Bronchial epithelial cell (primary cell): ENCODE measurements around the gene TPRKB. TPM values are rescaled to one million over a fixed set of nuclear protein-coding genes. Genes with fewer than 3 reads are reported as not detected.
"Not testable (repeated sequence)": the region's sequence is repeated elsewhere in the genome, so short reads cannot be mapped to it uniquely, and the experiment has no call there.

ENCODE experiments used
- DNase-seq: peaks from one replicate; pipeline ENCODE4 v3.0.0-alpha.2; 2010; ENCODE audit warnings: low read depth
- FAIRE-seq: peaks from 2 replicates; lab custom pipeline; 2011; peaks lifted over from hg19 to GRCh38; lab: Jason Lieb, UNC
- H3K27me3 ChIP-seq: 2 replicates; pipeline ENCODE4 v1.5.1; 2011; ENCODE audit warnings: low read length; ENCODE audit not compliant: control insufficient read depth, insufficient read depth
- H3K36me3 ChIP-seq: 2 replicates; pipeline ENCODE4 v1.5.1; 2011; ENCODE audit warnings: low read length; ENCODE audit not compliant: control insufficient read depth, insufficient read depth
- H3K4me3 ChIP-seq: 2 replicates; pipeline ENCODE4 v1.5.1; 2011; ENCODE audit warnings: mild to moderate bottlenecking, low read depth, low read length, control low read depth
- total RNA-seq: library from RNA; depleted of rRNA; stranded (reverse); fragments of >200 nt; gene quantifications from 2 replicates; pipeline ENCODE4 v1.2.1, GENCODE V29; 2014
- TF ChIP-seq, protein P1 (sequence below): IDR thresholded peaks from 2 replicates; pipeline ENCODE4 v1.5.1; 2011; ENCODE audit warnings: mild to moderate bottlenecking, moderate library complexity, low read length, control low read depth, inconsistent platforms; ENCODE audit not compliant: insufficient read depth, severe bottlenecking

Gene TPRKB
- total RNA-seq, 1 donor from 2014 or later, result 21.1 TPM

DNA sequence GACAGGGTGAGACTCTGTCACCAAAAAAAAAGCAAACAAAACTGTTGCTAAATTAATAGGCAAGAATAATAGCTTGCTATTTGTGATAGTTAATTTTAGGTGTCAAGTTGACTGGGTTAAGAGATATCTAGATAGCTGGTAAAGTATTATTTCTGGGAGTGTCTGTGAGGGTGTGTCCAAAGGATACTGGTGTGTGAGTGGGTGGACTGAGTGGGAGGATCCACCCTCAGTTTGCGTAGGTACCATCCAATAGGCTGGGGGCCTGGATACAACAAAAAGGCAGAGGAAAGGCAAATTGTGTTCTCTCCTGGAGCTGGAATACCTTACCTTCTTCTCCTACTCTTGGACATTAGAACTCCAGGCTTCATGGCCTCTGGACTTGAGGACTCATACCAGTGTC, 27.8 kb upstream of the TPRKB start:
- H3K36me3 ChIP-seq, result peaks cover 19% of the 10 kb centered on the region
- FAIRE-seq (no peak), DNase-seq (no peak)
- TF ChIP-seq, protein P1, sequence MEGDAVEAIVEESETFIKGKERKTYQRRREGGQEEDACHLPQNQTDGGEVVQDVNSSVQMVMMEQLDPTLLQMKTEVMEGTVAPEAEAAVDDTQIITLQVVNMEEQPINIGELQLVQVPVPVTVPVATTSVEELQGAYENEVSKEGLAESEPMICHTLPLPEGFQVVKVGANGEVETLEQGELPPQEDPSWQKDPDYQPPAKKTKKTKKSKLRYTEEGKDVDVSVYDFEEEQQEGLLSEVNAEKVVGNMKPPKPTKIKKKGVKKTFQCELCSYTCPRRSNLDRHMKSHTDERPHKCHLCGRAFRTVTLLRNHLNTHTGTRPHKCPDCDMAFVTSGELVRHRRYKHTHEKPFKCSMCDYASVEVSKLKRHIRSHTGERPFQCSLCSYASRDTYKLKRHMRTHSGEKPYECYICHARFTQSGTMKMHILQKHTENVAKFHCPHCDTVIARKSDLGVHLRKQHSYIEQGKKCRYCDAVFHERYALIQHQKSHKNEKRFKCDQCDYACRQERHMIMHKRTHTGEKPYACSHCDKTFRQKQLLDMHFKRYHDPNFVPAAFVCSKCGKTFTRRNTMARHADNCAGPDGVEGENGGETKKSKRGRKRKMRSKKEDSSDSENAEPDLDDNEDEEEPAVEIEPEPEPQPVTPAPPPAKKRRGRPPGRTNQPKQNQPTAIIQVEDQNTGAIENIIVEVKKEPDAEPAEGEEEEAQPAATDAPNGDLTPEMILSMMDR, result no peak
- H3K27me3 ChIP-seq, result no peaks in the 10 kb centered on the region
- H3K4me3 ChIP-seq, result no peak overlapping the region

DNA sequence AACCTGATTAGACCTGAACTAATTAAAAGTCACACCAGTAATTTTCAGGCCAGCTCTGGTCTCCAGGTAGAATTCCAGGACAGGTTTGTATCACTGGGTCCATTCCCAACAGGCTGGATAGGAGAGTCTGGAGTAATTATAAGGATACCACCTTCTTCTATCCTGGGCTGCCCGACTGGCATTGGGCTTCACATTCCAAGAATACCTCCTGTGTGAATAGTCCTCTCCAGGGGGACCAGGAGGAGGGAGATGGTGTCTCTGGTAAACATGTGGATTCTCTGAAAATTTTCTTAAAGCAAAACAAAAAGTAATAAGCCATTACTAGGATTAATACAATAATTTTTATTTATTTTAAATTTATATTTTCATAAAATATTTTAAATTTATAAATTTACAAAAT, 25.4 kb upstream of the TPRKB start:
- peaks cover 16% of the 10 kb centered on the region for H3K36me3 ChIP-seq
- no peak overlapping the region for H3K4me3 ChIP-seq
- no peak for DNase-seq
- TF ChIP-seq, protein P1, result no peak
- no peak for FAIRE-seq
- no peaks in the 10 kb centered on the region for H3K27me3 ChIP-seq

DNA sequence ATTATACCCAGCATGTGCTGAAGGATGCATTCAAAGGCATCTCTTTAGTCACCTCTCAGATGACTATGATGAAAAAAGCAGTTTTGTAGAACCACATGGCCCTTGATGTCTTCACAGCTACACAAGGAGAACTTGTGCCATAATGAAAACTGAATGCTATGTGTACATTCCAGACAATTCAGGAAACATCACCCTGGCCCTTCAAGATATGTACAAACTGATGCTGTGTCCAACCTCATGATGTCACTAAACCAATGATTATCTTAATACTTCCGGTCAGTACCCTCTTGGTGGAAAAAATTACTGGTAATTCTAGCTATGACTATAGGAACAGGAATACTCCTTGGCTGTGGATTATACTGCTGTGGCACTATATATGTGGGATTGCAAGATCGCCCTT, 22.8 kb upstream of the TPRKB start:
- no peak overlapping the region for H3K4me3 ChIP-seq
- FAIRE-seq (no peak), DNase-seq (no peak)
- H3K36me3 ChIP-seq, result peaks cover 17% of the 10 kb centered on the region
- TF ChIP-seq, protein P1, result no peak
- H3K27me3 ChIP-seq, result no peaks in the 10 kb centered on the region

DNA sequence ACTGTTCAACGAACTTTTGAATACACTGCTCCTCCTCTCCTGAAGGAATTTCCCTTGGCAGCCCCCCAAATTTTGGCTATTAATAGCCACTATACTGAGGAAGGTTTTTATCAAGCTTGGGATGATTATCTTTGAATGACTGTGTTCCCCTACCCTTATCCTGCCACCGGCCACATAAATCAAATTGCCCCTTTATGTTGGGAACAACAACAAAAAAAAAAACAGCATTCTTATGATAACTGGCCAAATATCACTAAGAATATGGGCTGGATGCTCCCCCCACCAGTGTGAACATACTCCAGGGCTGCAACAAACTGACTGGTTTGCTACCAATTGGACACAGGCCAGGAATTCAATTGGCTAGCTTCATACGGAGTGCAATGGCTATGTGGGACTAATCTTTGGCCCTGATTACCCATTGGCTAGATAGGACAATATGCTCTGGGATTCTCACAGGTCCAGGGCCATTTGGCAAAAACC, 22.2 kb upstream of the TPRKB start:
- Histone ChIP-seq H3K36me3 (peaks cover 16% of the 10 kb centered on the region), H3K27me3 (no peaks in the 10 kb centered on the region), H3K4me3 (no peak overlapping the region)
- TF ChIP-seq, protein P1, result no peak
- DNase-seq (no peak), FAIRE-seq (no peak)

DNA sequence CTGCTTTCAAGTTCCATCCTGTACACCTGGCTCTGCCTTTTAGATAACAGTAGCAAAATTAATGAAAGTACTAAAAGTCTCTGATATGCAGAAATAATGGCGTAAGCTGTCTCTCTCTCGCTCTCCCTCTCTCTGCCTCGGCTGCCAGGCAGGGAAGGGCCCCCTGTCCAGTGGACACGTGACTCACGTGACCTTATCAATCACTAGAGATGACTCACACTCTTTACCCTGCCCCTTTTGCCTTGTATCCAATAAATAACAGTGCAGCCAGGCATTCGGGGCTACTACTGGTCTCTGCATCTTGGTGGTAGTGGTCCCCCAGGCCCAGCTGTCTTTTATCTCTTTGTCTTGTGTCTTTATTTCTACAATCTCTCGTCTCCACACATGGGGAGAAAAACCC, 17.2 kb upstream of the TPRKB start:
- DNase-seq, H3K4me3 ChIP-seq, H3K27me3 ChIP-seq, FAIRE-seq: not testable (repeated sequence)
- peaks cover 21% of the 10 kb centered on the region for H3K36me3 ChIP-seq

DNA sequence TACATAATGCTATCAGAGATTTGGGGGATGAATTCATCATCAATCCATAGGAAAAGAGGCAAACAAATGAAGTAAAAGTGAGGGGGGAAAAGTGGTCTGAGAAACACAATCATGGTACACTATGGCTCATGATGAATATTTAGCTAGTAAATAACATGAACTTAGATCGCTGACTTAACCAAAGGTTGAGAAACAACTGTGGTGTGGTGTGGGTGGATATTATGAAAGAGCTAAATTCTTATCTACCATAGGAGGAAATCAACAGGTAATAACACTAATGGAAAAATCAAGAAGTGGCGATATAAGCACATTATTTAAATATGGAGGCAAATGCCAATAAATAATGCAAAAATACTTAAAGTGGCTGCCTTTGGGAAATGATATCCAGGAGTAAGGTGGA, 12.2 kb upstream of the TPRKB start:
- TF ChIP-seq, protein P1, result no peak
- Histone ChIP-seq H3K36me3 (peaks cover 22% of the 10 kb centered on the region), H3K27me3 (no peaks in the 10 kb centered on the region), H3K4me3 (no peak overlapping the region)
- DNase-seq, result no peak
- no peak for FAIRE-seq
